Cerebellar cortex (tissue), 1 donor: ENCODE data around the gene FBXL5.

Experiments
- DNase-seq: peaks from one replicate; pipeline ENCODE4 v3.0.0-alpha.2; 2015; ENCODE audit warnings: low spot score

FBXL5 gene

DNA sequence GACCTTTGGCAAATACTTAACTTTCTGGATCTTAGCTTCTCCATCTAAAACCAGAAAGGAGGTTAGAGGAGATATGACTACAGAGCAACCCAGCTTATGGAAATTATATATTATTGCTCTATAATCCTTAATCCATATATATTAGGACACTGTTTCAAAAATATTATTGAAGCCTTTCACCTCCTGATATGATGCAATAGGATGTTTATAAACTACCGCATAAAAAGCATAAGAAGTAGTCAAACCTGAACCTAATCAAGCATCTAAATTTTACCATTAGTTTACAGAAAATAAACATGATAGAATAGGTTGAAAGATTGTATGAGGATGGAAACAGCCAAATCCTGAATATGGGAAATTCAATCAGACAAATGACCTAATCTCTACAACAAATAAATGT, 20.9 kb upstream of the FBXL5 start:
- no peak for DNase-seq

DNA sequence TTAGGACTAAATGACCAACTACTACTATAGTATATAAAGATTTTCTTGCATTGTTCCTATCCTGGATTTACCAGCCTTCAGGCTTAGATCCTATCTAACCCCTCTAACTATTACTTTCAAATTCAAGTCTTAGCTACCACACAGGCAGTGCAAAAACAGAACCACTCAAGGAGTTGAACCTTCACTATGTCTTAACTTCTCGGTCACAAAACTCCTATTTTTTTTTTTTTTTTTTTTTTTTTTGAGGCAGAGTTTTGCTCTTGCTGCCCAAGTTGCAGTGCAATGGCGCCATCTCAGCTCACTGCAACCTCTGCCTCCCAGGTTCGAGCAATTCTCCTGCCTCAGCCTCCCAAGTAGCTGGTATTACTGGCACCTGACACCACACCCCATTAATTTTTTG, 20.2 kb upstream of the FBXL5 start:
- DNase-seq: no peak

DNA sequence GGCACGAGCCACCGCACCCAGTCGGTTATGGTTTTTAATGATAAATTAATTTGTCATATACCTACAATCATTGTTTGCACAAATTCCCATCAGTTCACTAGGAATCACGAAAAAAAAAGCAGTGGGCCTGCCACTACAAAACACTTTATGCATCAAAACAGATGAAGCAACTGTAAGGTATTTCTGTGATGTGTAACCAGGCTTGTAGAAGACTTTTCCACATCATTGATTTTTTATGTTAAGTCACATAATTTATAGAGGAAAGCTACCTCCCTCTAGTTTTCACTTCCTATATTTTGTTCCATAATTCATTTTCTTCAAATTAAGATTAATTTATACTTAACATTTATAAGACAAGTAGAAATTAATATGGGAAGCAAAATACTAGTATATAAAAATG, 19.8 kb upstream of the FBXL5 start:
- no peak for DNase-seq

DNA sequence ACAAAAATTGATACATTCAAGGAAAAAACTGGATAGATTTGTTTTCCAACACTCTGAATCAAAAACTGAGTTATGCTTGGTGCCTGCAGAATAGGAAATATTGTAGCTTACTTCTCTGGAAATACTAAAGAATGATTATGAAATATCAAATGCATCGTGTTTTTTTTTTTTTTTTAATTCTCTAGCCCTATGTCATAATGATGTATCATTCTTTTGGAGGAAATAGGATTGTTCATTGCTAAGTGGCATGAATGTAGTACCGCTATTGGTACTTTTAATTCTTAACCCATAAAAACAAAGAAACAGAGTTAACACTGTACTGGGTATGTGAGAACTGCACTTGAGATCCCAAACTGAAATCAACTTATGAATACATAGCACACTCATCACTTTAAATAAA, 18.9 kb upstream of the FBXL5 start:
- DNase-seq: no peak

GRCh38 chr4:15673337-15673736, 18.2 kb upstream of the FBXL5 start:
- no peak for DNase-seq

DNA sequence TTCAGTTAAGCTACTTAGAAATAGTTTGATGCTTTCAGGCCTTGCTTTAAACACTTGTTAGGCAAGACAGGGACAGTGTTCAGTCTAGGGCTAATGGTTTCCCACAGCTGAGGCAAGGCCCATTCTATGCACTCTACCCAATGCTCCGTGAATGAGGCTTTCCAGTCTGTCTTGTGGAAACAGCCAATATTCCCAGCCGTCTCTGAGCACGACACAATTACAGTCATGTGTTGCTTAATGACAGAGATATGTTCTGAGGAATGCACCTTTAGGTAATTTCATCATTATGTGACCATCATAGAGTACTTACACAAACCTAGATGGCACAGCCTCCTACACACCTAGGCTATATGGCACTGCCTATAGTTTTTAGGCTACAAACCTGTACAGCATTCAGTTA, 16.9 kb upstream of the FBXL5 start:
- DNase-seq: no peak

- DNase-seq: no peak
These were observed 15.4 kb upstream of the FBXL5 start for GRCh38 chr4:15670576-15670975.

- DNase-seq: no peak
These were observed 13.6 kb upstream of the FBXL5 start for GRCh38 chr4:15668566-15669435.

DNA sequence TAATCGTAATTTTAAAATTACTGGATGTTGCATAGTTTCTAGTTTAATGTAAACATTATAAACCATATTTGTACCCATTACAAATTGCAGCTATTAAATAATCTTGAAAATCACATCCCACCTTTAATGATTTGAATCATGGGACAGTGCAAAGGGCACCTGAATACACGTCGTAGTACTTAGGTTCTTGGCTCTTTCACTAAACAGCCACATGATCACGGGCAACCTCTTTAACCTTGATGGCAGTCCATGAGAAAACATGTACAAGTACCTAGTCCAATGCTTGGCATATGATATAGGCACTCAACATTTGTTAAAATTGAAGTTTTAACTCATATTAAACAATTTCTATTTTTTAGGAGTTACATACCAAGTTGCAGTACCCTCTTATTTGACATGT, 11.8 kb upstream of the FBXL5 start:
- DNase-seq: no peak

GRCh38 chr4:15665753-15666365, 10.7 kb upstream of the FBXL5 start:
- no peak for DNase-seq

- DNase-seq: no peak
These were observed 4.8 kb upstream of the FBXL5 start for GRCh38 chr4:15659768-15660570.

DNA sequence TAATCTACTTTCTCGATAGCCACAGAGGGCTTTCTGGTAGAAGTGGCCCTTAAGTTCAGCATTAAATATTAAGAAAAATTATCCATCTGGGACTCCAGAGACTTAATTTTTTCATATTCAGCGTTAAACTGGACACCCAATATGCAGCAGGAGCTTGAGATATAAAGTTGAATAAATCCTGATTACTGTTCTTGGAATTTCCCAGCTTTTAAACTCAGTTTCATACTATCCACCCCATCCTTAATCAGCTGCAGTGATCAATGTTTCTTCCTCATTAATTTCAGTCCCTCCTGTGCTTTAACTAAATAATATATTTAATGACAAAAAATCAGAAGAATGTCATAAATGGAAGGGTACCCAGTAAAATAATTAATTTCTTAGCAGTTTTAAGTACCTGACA, 3.6 kb upstream of the FBXL5 start:
- DNase-seq: no peak

GRCh38 chr4:15658136-15658770, 3.1 kb upstream of the FBXL5 start:
- DNase-seq: no peak

DNA sequence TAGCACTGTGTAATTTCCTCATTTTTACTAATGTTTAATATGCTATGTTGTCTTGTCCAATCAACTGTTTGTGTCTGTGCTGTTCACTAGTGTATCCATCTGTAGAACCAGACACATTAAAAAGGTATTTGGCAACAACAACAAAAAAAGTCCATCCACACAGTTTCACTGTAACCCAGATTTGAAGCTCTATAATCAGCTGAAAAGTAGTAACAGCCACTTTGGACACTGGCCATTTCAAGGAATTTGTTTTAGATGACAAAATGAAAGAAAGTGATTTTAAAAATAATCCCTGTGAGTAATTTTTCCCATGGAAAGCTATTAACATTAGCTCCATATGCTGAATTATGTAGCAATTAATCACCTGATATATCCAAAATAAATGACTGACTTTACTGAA, 2.2 kb upstream of the FBXL5 start:
- DNase-seq: no peak

- DNase-seq: peak; percentile 72
These were observed 897 bp upstream of the FBXL5 start for GRCh38 chr4:15656038-15656470.

- no peak for DNase-seq
These were observed 449 bp downstream of the FBXL5 start for GRCh38 chr4:15654593-15655222.

DNA sequence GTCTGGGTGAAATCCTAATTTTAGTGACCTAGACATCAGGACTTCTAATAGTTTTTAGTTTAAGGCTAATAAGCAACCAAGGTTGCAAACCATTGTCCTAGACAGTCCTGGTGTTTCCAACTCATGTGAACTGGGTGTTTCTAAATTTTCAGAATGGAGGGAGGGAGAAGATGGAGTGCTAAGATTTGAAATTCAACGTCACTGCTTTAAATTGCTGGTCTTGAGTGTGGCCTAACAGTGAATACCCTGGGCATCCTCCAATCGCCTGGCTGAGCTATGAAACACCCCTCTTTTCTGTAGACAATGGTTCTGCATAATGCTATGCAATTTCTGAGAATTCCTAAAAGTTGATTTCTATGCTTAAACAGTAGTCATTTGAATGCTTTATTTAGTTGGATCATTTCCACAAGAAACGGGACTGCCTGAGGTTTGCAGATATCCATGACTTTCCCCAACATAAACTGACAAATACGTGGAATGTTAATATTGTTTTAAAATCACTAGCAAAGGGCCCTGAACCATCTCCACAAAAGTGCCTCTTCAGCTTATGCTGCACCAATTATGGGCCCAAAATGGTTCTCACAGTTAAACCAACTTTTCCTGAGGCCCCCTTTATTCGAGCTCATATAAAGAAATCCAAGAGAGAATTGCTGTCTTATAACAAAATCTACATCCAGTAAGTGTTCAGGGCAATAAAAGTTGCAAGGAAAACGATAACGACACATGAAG, 1.1 kb downstream of the FBXL5 start:
- DNase-seq: peak; percentile 67

GRCh38 chr4:15653420-15653819, 1.7 kb downstream of the FBXL5 start:
- no peak for DNase-seq

- no peak for DNase-seq
These were observed 2.3 kb downstream of the FBXL5 start for GRCh38 chr4:15652841-15653240.

DNA sequence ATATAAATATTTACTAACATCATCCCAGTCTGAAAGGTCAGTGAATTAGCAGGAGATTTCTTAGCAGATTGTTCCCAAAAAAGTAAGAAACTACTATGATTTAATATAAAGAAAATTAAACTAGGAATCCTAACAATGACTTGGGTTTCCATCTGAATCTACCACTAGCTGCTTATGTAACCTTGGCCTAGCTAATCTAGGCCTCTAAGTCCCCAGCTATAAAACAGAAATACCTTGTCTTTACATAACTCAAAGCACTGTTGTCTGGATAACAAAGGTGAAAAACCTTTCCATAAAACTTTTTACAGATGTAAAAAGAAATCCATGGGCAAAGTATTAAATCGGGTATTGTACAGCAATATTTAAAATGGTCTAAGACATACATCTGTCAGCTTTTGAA, 3.0 kb downstream of the FBXL5 start:
- DNase-seq: peak; percentile 47

DNA sequence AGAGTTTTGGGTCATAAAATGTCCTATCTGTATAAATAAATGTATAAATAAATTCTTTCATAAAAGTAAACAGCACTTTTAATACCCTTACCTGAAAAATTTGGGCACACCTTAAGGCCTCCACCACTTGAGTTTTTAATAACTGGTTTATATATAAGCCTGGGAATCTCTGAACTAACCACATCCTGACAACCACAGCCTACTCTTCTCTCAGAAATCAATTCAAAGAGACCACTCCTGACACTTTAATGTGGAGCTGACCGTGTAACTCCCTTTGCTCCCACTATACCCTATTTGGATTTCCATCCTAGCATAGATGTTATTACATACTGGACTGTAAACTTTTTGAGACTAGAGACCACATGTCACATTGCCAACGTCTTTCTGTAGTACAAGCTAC, 3.5 kb downstream of the FBXL5 start:
- no peak for DNase-seq
